Measurements from ENCODE around the gene ZCCHC2. TPM values are rescaled to one million over a fixed set of nuclear protein-coding genes. Genes with fewer than 3 reads are reported as not detected.

ZCCHC2 gene
- total and polyA plus RNA-seq, 2 of the 13 experiments (the other 11 are each of a cell fraction or from before 2014, with no cell fraction given): 62.5 to 76.1 TPM

DNA sequence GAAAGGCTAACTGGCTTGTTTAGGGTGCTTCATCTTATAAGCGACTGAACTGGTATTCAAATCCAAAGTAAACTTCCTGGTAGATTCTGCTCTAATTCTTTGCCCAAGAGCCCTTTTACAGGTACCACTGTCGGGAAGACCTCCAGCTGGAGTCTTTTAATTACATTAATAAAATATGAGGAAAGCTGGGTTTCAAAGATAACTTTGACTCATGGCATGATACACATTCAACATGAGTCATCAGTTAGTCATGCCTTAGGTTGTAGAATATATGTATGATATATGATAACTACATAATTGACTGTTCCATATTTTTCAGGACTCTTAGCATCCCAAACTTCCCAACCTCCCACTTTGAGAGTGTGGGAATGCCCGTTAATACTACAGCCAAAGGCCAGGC is 32.3 kb downstream of the ZCCHC2 start:
- no peak for FAIRE-seq
- H3K4me3 ChIP-seq (replicated peaks in 1 of 3; ENCODE audit: insufficient read depth in 1 of 3, low read depth in 2 of 3, low read length in 3 of 3): no peak overlapping the region
- in situ Hi-C loops (cut with HindIII; ENCODE audit: extremely low pct_ligation_motif_present, low pct_unique_long_range_greater_than_20kb): no loop called here

More for the DNA sequence above, 32.3 kb downstream of the ZCCHC2 start:
- ChIA-PET POLR2A (no interaction called here), CTCF (ENCODE audit: low intra/inter-chr PET ratio, low total read pairs) (no interaction called here)
- H3K79me2 ChIP-seq (ENCODE audit: insufficient read depth, low read length): peaks cover 40% of the 10 kb centered on the region
- no peak overlapping the region for H3K9ac ChIP-seq (ENCODE audit: insufficient read depth, low read depth, low read length)
- no peak overlapping the region for H2AFZ ChIP-seq (ENCODE audit: low read length)
- DNase-seq (ENCODE audit: low spot score) (no peak), ATAC-seq (no peak)
- no peaks in the 10 kb centered on the region for H3K27me3 ChIP-seq (ENCODE audit: control insufficient read depth in 1 of 2, insufficient read depth in 2 of 2, low read length in 2 of 2)
- WGBS (ENCODE audit: low lambda C conversion rate): 98% methylated on average over 3 of the region's 3 CpGs
- BruUV-seq (replicated peaks): no TSS peak
- H3K9me3 ChIP-seq (ENCODE audit: low read length): no peaks in the 10 kb centered on the region
- TF ChIP-seq ZSCAN12 (CRISPR knock-in tag; IDR thresholded peaks at IDR 0.05) (no peak), ZNF260 (CRISPR knock-in tag; IDR thresholded peaks at IDR 0.05; ENCODE audit: borderline replicate concordance, low read depth) (no peak), CEBPB (IDR thresholded peaks at IDR 0.05; ENCODE audit: borderline replicate concordance, low read depth, low read length) (no peak), ZNF121 (CRISPR knock-in tag; IDR thresholded peaks at IDR 0.05) (no peak), YY1 (IDR thresholded peaks at IDR 0.05; ENCODE audit: insufficient read depth, insufficient replicate concordance, low read depth, low read length) (no peak), CENPT (CRISPR knock-in tag; IDR thresholded peaks at IDR 0.05; ENCODE audit: low read depth) (no peak), ZNF776 (CRISPR knock-in tag; IDR thresholded peaks at IDR 0.05) (no peak), ZSCAN31 (CRISPR knock-in tag; IDR thresholded peaks at IDR 0.05; ENCODE audit: low read depth) (no peak), IKZF1 (IDR thresholded peaks at IDR 0.05) (no peak)
- TF ChIP-seq, protein P1, sequence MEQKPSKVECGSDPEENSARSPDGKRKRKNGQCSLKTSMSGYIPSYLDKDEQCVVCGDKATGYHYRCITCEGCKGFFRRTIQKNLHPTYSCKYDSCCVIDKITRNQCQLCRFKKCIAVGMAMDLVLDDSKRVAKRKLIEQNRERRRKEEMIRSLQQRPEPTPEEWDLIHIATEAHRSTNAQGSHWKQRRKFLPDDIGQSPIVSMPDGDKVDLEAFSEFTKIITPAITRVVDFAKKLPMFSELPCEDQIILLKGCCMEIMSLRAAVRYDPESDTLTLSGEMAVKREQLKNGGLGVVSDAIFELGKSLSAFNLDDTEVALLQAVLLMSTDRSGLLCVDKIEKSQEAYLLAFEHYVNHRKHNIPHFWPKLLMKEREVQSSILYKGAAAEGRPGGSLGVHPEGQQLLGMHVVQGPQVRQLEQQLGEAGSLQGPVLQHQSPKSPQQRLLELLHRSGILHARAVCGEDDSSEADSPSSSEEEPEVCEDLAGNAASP (CRISPR knock-in tag; IDR thresholded peaks at IDR 0.05; ENCODE audit: borderline replicate concordance): no peak
- TF ChIP-seq, protein P2, sequence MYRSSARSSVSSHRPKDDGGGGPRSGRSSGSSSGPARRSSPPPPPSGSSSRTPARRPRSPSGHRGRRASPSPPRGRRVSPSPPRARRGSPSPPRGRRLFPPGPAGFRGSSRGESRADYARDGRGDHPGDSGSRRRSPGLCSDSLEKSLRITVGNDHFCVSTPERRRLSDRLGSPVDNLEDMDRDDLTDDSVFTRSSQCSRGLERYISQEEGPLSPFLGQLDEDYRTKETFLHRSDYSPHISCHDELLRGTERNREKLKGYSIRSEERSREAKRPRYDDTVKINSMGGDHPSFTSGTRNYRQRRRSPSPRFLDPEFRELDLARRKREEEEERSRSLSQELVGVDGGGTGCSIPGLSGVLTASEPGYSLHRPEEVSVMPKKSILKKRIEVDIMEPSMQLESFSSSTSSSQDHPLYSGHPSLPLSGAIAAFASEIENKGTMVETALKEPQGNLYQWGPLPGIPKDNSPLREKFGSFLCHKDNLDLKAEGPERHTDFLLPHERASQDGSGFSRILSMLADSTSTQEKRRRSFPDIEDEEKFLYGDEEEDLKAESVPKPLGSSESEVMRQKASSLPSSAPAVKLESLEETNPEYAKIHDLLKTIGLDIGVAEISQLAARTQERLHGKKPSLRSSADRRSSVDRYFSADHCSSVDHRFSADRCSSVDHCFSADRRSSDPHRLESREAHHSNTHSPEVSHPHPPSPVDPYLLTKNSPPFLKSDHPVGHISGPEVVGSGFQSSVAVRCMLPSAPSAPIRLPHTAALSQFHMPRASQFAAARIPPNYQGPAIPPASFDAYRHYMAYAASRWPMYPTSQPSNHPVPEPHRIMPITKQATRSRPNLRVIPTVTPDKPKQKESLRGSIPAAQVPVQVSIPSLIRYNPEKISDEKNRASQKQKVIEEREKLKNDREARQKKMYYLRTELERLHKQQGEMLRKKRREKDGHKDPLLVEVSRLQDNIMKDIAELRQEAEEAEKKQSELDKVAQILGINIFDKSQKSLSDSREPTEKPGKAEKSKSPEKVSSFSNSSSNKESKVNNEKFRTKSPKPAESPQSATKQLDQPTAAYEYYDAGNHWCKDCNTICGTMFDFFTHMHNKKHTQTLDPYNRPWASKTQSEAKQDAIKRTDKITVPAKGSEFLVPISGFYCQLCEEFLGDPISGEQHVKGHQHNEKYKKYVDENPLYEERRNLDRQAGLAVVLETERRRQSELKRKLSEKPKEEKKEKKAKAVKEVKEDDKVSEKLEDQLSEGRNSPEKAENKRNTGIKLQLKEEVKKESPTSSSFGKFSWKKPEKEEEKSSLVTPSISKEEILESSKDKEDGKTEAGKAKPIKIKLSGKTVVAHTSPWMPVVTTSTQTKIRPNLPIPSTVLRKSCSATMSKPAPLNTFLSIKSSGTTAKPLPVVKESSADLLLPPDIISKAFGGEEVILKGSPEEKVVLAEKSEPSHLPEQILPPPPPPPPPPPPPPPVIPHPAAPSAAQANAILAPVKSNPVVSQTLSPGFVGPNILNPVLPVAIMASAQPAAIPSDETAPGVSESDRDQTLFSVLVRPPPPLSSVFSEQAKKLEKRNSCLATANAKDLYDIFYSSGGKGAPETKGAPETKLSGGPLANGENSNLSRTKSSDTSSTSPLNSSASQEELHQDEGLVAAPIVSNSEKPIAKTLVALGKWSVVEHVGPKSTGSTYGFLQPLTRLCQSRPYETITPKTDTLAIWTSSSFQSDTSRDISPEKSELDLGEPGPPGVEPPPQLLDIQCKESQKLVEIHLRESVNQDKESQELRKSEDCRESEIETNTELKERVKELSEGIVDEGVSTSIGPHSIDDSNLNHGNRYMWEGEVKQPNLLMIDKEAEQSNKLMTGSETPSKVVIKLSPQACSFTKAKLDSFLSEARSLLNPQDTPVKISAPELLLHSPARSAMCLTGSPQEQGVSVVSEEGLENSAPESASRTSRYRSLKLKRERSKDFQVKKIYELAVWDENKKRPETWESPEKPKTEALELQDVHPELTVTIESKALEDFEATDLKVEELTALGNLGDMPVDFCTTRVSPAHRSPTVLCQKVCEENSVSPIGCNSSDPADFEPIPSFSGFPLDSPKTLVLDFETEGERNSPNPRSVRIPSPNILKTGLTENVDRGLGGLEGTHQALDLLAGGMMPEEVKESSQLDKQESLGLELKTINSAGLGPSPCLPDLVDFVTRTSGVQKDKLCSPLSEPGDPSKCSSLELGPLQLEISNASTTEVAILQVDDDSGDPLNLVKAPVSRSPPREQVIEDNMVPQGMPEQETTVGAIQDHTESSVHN (CRISPR knock-in tag; IDR thresholded peaks at IDR 0.05): no peak
- TF ChIP-seq, protein P3, sequence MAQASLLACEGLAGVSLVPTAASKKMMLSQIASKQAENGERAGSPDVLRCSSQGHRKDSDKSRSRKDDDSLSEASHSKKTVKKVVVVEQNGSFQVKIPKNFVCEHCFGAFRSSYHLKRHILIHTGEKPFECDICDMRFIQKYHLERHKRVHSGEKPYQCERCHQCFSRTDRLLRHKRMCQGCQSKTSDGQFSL (CRISPR knock-in tag; IDR thresholded peaks at IDR 0.05): no peak
- peaks cover 6% of the 10 kb centered on the region; the same call in 1 of the 2 replicates for H4K20me1 ChIP-seq (ENCODE audit: insufficient read depth, low read length)
- peaks cover 26 to 90% of the 10 kb centered on the region in 2 experiments for H3K36me3 ChIP-seq (replicated peaks in 1 of 2; ENCODE audit: control insufficient read depth in 1 of 2, insufficient read depth in 2 of 2, low read length in 2 of 2)
- no peak overlapping the region for H3K4me2 ChIP-seq (ENCODE audit: low read depth, low read length)
- no peaks in the 10 kb centered on the region for H3K4me1 ChIP-seq (ENCODE audit: insufficient read depth, low read length)
- no peak overlapping the region for H3K27ac ChIP-seq (ENCODE audit: extremely low read length, insufficient read depth, low read length)
- intact Hi-C loops (cut with micrococcal nuclease; ENCODE audit: unreplicated experiment): no loop called here
